HepG2 (cell line): Measurements from ENCODE around the gene CA6. TPM values are rescaled to one million over a fixed set of nuclear protein-coding genes. Genes with fewer than 3 reads are reported as not detected.

Source experiments
- CAMTA2 ChIP-seq: sonication (generic); formaldehyde crosslinking; IDR thresholded peaks from 2 replicates; pipeline ENCODE4 v1.4.0; 2020; ENCODE audit warnings: mild to moderate bottlenecking, missing genetic modification reagents, borderline replicate concordance
- CBFB ChIP-seq: sonication (generic); formaldehyde crosslinking; IDR thresholded peaks from 2 replicates; pipeline ENCODE4 v1.4.0; 2020; ENCODE audit warnings: missing genetic modification reagents
- DR1 ChIP-seq: sonication (generic); formaldehyde crosslinking; IDR thresholded peaks from 2 replicates; pipeline ENCODE4 v1.8.0; 2021; ENCODE audit warnings: mild to moderate bottlenecking, missing genetic modification reagents, inconsistent platforms
- HCFC1 ChIP-seq: fragments of 150-350 bp; IDR thresholded peaks from 2 replicates; pipeline ENCODE4 v1.6.1; 2014; ENCODE audit warnings: low read depth, low read length
- HMGA1 ChIP-seq: sonication (generic); formaldehyde crosslinking; conservative IDR thresholded peaks from 2 replicates; pipeline ENCODE4 v1.4.0; 2020; ENCODE audit warnings: missing genetic modification reagents
- IKZF4 ChIP-seq: sonication (generic); formaldehyde crosslinking; IDR thresholded peaks from 2 replicates; pipeline ENCODE4 v1.5.1; 2020; ENCODE audit warnings: borderline replicate concordance, mild to moderate bottlenecking, low read depth, missing genetic modification reagents; ENCODE audit errors: not compliant biosample characterization
- LCORL ChIP-seq, 2 experiments: fragments of 450-650 bp in 1 of 2; sonication (generic) in 1 of 2; formaldehyde crosslinking in 1 of 2; IDR thresholded peaks; 2 replicates each; pipeline versions ENCODE4 v1.5.0 to v1.6.1; 2017 to 2020; ENCODE audit warnings: antibody characterized with exemption in 1 of 2, missing genetic modification reagents in 1 of 2
- MED13 ChIP-seq: sonication (generic); formaldehyde crosslinking; IDR thresholded peaks from 2 replicates; pipeline ENCODE4 v1.5.0; 2020; ENCODE audit warnings: missing genetic modification reagents
- MTA3 ChIP-seq: sonication (generic); formaldehyde crosslinking; IDR thresholded peaks from 2 replicates; pipeline ENCODE4 v1.4.0; 2020; ENCODE audit warnings: missing genetic modification reagents
- MYC ChIP-seq: sonication (generic); formaldehyde crosslinking; IDR thresholded peaks from 2 replicates; pipeline ENCODE4 v1.9.0; 2021; ENCODE audit warnings: missing genetic modification reagents, borderline replicate concordance
- NAIF1 ChIP-seq: sonication (generic); formaldehyde crosslinking; IDR thresholded peaks from 2 replicates; pipeline ENCODE4 v1.5.0; 2020; ENCODE audit warnings: mild to moderate bottlenecking, missing genetic modification reagents, borderline replicate concordance
- NCOA2 ChIP-seq: sonication (generic); formaldehyde crosslinking; IDR thresholded peaks from 2 replicates; pipeline ENCODE4 v1.8.0; 2022; ENCODE audit warnings: inconsistent platforms
- NFE2L1 ChIP-seq: sonication (generic); formaldehyde crosslinking; IDR thresholded peaks from 2 replicates; pipeline ENCODE4 v1.4.0; 2020; ENCODE audit warnings: missing genetic modification reagents, mild to moderate bottlenecking, borderline replicate concordance
- NFE2L2 ChIP-seq: fragments of 150-350 bp; IDR thresholded peaks from 2 replicates; pipeline ENCODE4 v1.6.1; 2014; ENCODE audit warnings: low read length
- PAF1 ChIP-seq: IDR thresholded peaks from 2 replicates; pipeline ENCODE4 v1.6.1; 2016; ENCODE audit warnings: missing genetic modification reagents, missing compliant biosample characterization
- RXRA ChIP-seq: sonication (generic); formaldehyde crosslinking; IDR thresholded peaks from 2 replicates; pipeline ENCODE4 v1.5.1; 2020; ENCODE audit warnings: missing genetic modification reagents
- SAFB2 ChIP-seq: sonication (generic); formaldehyde crosslinking; IDR thresholded peaks from 2 replicates; pipeline ENCODE4 v1.5.1; 2020; ENCODE audit warnings: missing genetic modification reagents, low read depth, mild to moderate bottlenecking, borderline replicate concordance
- SRSF4 ChIP-seq: fragments of 200-400 bp; formaldehyde crosslinking; IDR thresholded peaks from one replicate; pipeline ENCODE4 v1.6.1; 2018; ENCODE audit warnings: mild to moderate bottlenecking, low read depth, low read length, moderate library complexity; ENCODE audit not compliant: poor library complexity, severe bottlenecking
- STAG1 ChIP-seq: sonication (generic); formaldehyde crosslinking; IDR thresholded peaks from 2 replicates; pipeline ENCODE4 v1.4.0; 2020; ENCODE audit warnings: missing genetic modification reagents
- SUZ12 ChIP-seq: fragments of 150-350 bp; IDR thresholded peaks from 2 replicates; pipeline ENCODE4 v1.6.1; 2014; ENCODE audit warnings: low read depth, low read length
- ZNF160 ChIP-seq: sonication (generic); formaldehyde crosslinking; IDR thresholded peaks from 2 replicates; pipeline ENCODE4 v1.8.0; 2022; ENCODE audit warnings: mild to moderate bottlenecking, inconsistent platforms, missing genetic modification reagents
- ZNF644 ChIP-seq: IDR thresholded peaks from 2 replicates; pipeline ENCODE4 v1.6.1; 2016; ENCODE audit warnings: low read depth
- ZNF674 ChIP-seq: sonication (generic); formaldehyde crosslinking; IDR thresholded peaks from 2 replicates; pipeline ENCODE4 v1.5.0; 2020; ENCODE audit warnings: low read depth, mild to moderate bottlenecking, missing genetic modification reagents
- ZNF816 ChIP-seq: sonication (generic); formaldehyde crosslinking; IDR thresholded peaks from 2 replicates; pipeline ENCODE4 v1.8.0; 2022; ENCODE audit warnings: missing genetic modification reagents, mild to moderate bottlenecking, borderline replicate concordance
- ZNF883 ChIP-seq: sonication (generic); formaldehyde crosslinking; IDR thresholded peaks from 2 replicates; pipeline ENCODE4 v1.5.1; 2020; ENCODE audit warnings: mild to moderate bottlenecking, missing genetic modification reagents; ENCODE audit errors: not compliant biosample characterization
- polyA plus RNA-seq, 8 experiments: library from polyadenylated mRNA; depleted of rRNA in 3 of 8; stranded (reverse) in 7 of 8; unstranded in 1 of 8; fragments of >200 nt; fragmentation: Illumina TruSeq in 4 of 8; extraction: Trizol in 4 of 8; gene quantifications; 2 replicates each; pipeline versions ENCODE4 v1.2.1 to v1.2.3, GENCODE V29; 2011 to 2016; ENCODE audit warnings: low read depth in 4 of 8, missing spikeins in 1 of 8, mixed read lengths in 1 of 8; ENCODE audit not compliant: insufficient read depth in 1 of 8
- total RNA-seq, 5 experiments: library from RNA; depleted of rRNA; stranded (reverse); fragments of >200 nt; fragmentation: Illumina TruSeq; extraction: Trizol; gene quantifications; 2 replicates each; pipeline ENCODE4 v1.2.3, GENCODE V29; 2016; ENCODE audit warnings: low read depth in 1 of 5
- TF ChIP-seq, protein P1 (sequence below), 2 experiments: sonication (generic) in 1 of 2; formaldehyde crosslinking in 1 of 2; IDR thresholded peaks; 2 replicates each; pipeline versions ENCODE4 v1.4.0 to v1.6.1; 2016 to 2020; ENCODE audit warnings: borderline replicate concordance in 1 of 2, low read depth in 1 of 2, mild to moderate bottlenecking in 1 of 2, missing genetic modification reagents in 1 of 2
- TF ChIP-seq, protein P2 (sequence below): sonication (generic); formaldehyde crosslinking; IDR thresholded peaks from 2 replicates; pipeline ENCODE4 v1.5.0; 2020; ENCODE audit warnings: missing genetic modification reagents

The CA6 gene
- total and polyA plus RNA-seq, 2 of the 13 experiments (the other 11 are each of a cell fraction or from before 2014, with no cell fraction given): not detected

- TF ChIP-seq LCORL (IDR thresholded peaks at IDR 0.05) (no peak), LCORL (CRISPR knock-in tag; IDR thresholded peaks at IDR 0.05) (no peak), PAF1 (CRISPR knock-in tag) (no peak), MYC (CRISPR knock-in tag) (no peak), SUZ12 (no peak), NFE2L1 (CRISPR knock-in tag) (no peak), IKZF4 (CRISPR knock-in tag) (no peak), ZNF674 (CRISPR knock-in tag) (no peak), NCOA2 (CRISPR knock-in tag) (no peak), DR1 (no peak), HCFC1 (no peak), ZNF160 (CRISPR knock-in tag) (no peak), CBFB (CRISPR knock-in tag) (no peak), CAMTA2 (CRISPR knock-in tag) (no peak), RXRA (CRISPR knock-in tag) (no peak), MTA3 (CRISPR knock-in tag) (no peak), SAFB2 (CRISPR knock-in tag) (no peak), NFE2L2 (no peak), ZNF883 (no peak), SRSF4 (no peak), ZNF644 (CRISPR knock-in tag) (0 out of 2 replicates have a peak, but pooled peaks have one; percentile 18), MED13 (no peak), HMGA1 (CRISPR knock-in tag) (no peak), STAG1 (CRISPR knock-in tag) (peak; percentile 51), ZNF816 (CRISPR knock-in tag) (no peak), NAIF1 (CRISPR knock-in tag) (no peak)
- TF ChIP-seq, protein P1, sequence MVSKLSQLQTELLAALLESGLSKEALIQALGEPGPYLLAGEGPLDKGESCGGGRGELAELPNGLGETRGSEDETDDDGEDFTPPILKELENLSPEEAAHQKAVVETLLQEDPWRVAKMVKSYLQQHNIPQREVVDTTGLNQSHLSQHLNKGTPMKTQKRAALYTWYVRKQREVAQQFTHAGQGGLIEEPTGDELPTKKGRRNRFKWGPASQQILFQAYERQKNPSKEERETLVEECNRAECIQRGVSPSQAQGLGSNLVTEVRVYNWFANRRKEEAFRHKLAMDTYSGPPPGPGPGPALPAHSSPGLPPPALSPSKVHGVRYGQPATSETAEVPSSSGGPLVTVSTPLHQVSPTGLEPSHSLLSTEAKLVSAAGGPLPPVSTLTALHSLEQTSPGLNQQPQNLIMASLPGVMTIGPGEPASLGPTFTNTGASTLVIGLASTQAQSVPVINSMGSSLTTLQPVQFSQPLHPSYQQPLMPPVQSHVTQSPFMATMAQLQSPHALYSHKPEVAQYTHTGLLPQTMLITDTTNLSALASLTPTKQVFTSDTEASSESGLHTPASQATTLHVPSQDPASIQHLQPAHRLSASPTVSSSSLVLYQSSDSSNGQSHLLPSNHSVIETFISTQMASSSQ (IDR thresholded peaks at IDR 0.05; ENCODE audit: low read depth): no peak
- TF ChIP-seq, protein P1 (CRISPR knock-in tag; IDR thresholded peaks at IDR 0.05; ENCODE audit: borderline replicate concordance): no peak
- TF ChIP-seq, protein P2, sequence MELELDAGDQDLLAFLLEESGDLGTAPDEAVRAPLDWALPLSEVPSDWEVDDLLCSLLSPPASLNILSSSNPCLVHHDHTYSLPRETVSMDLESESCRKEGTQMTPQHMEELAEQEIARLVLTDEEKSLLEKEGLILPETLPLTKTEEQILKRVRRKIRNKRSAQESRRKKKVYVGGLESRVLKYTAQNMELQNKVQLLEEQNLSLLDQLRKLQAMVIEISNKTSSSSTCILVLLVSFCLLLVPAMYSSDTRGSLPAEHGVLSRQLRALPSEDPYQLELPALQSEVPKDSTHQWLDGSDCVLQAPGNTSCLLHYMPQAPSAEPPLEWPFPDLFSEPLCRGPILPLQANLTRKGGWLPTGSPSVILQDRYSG (CRISPR knock-in tag): no peak
Observed at GRCh38 chr1:8962812-8963530, 17.3 kb downstream of the CA6 start (continued).
